ENCODE data around the gene CDH13.

The CDH13 gene

GRCh38 chr16:83269541-83269940, 642.8 kb downstream of the CDH13 start:
- no peak for DNase-seq

- DNase-seq = no peak
Observed at GRCh38 chr16:83270061-83270460, 643.3 kb downstream of the CDH13 start.

GRCh38 chr16:83270640-83271039, 643.9 kb downstream of the CDH13 start:
- DNase-seq = no peak

GRCh38 chr16:83271123-83271522, 644.4 kb downstream of the CDH13 start:
- DNase-seq = no peak

GRCh38 chr16:83271970-83272575, 645.3 kb downstream of the CDH13 start:
- no peak for DNase-seq

GRCh38 chr16:83272843-83273242, 646.1 kb downstream of the CDH13 start:
- DNase-seq = no peak

GRCh38 chr16:83273504-83274173, 646.9 kb downstream of the CDH13 start:
- no peak for DNase-seq

- no peak for DNase-seq
Observed at GRCh38 chr16:83279251-83279650, 652.5 kb downstream of the CDH13 start.

- DNase-seq = no peak
Observed at GRCh38 chr16:83285921-83286320, 659.2 kb downstream of the CDH13 start.

- no peak for DNase-seq
Observed at GRCh38 chr16:83296505-83296904, 669.7 kb downstream of the CDH13 start.

GRCh38 chr16:83298541-83298940, 671.8 kb downstream of the CDH13 start:
- no peak for DNase-seq

GRCh38 chr16:83300326-83300725, 673.6 kb downstream of the CDH13 start:
- no peak for DNase-seq

- no peak for DNase-seq
Observed at GRCh38 chr16:83301971-83302370, 675.2 kb downstream of the CDH13 start.

- DNase-seq = no peak
Observed at GRCh38 chr16:83302853-83303252, 676.1 kb downstream of the CDH13 start.

- DNase-seq = no peak
Observed at GRCh38 chr16:83305092-83305491, 678.3 kb downstream of the CDH13 start.

- no peak for DNase-seq
Observed at GRCh38 chr16:83306961-83307593, 680.3 kb downstream of the CDH13 start.

GRCh38 chr16:83307594-83307992, 680.8 kb downstream of the CDH13 start:
- no peak for DNase-seq

GRCh38 chr16:83308414-83308813, 681.6 kb downstream of the CDH13 start:
- DNase-seq = no peak

GRCh38 chr16:83310816-83311215, 684.0 kb downstream of the CDH13 start:
- DNase-seq = no peak

- no peak for DNase-seq
Observed at GRCh38 chr16:83312015-83312717, 685.4 kb downstream of the CDH13 start.

- no peak for DNase-seq
Observed at GRCh38 chr16:83312718-83313245, 686.0 kb downstream of the CDH13 start.

- no peak for DNase-seq
Observed at GRCh38 chr16:83315271-83315670, 688.5 kb downstream of the CDH13 start.

- no peak for DNase-seq
Observed at GRCh38 chr16:83316458-83316857, 689.7 kb downstream of the CDH13 start.

GRCh38 chr16:83318390-83318789, 691.6 kb downstream of the CDH13 start:
- DNase-seq = no peak
